ENCODE measurements around the gene SVOP. TPM values are rescaled to one million over a fixed set of nuclear protein-coding genes. Genes with fewer than 3 reads are reported as not detected.

Gene SVOP
- total and polyA plus RNA-seq, 4 donors = 0.10 TPM; not detected in 3

GRCh38 chr12:109065154-109065852 is 44.4 kb upstream of the SVOP start (continued):
- TF ChIP-seq CTCF (IDR thresholded peaks at IDR 0.05; ENCODE audit: low read depth, low read length, missing input control) (no peak), HNF4A (conservative IDR thresholded peaks at IDR 0.05) (peak; percentile 74 to 80), GABPA (IDR thresholded peaks at IDR 0.05 in 1 of 2, conservative IDR thresholded peaks at IDR 0.05 in 1 of 2) (peak in 1 of 2 donors; percentile 46), YY1 (IDR thresholded peaks at IDR 0.05) (peak; percentile 81)

- H3K4me1 ChIP-seq (ENCODE audit: control insufficient read depth in 4 of 4, insufficient read depth in 4 of 4, low read length in 3 of 4) = peaks cover 4 to 43% (median 22%) of the 10 kb centered on the region in 4 donors
- peaks cover 0 to 20% (median 12%) of the 10 kb centered on the region in 4 donors for H3K36me3 ChIP-seq (ENCODE audit: control insufficient read depth in 4 of 4, insufficient read depth in 3 of 4, low read depth in 1 of 4, low read length in 3 of 4)
- WGBS = 66% methylated on average over 3 of the region's 3 CpGs
- H3K9ac ChIP-seq (ENCODE audit: low read depth in 1 of 2, low read length in 2 of 2) = no peak overlapping the region
- no peak for DNase-seq (ENCODE audit: low spot score)
- H3K9me3 ChIP-seq (ENCODE audit: control insufficient read depth in 4 of 4, low read length in 3 of 4) = no peaks in the 10 kb centered on the region
- TF ChIP-seq MAX (IDR thresholded peaks at IDR 0.05) (peak; percentile 10), FOXA2 (IDR thresholded peaks at IDR 0.05) (no peak), RXRA (IDR thresholded peaks at IDR 0.05) (peak in 1 of 2 donors; percentile 24)
- H3K27ac ChIP-seq (ENCODE audit: low read depth in 1 of 2, low read length in 2 of 2) = no peak overlapping the region
- H3K4me3 ChIP-seq (ENCODE audit: low read depth in 1 of 3, low read length in 3 of 3) = no peak overlapping the region
- H3K27me3 ChIP-seq (ENCODE audit: control insufficient read depth in 4 of 4, insufficient read depth in 4 of 4, low read length in 3 of 4) = no peaks in the 10 kb centered on the region
Measured at GRCh38 chr12:109064143-109064542, 43.3 kb upstream of the SVOP start.

GRCh38 chr12:109058773-109059172 is 37.9 kb upstream of the SVOP start:
- H3K9me3 ChIP-seq (ENCODE audit: control insufficient read depth in 4 of 4, low read length in 3 of 4) = no peaks in the 10 kb centered on the region
- no peak for DNase-seq (ENCODE audit: low spot score)
- H3K36me3 ChIP-seq (ENCODE audit: control insufficient read depth in 4 of 4, insufficient read depth in 3 of 4, low read depth in 1 of 4, low read length in 3 of 4) = peaks cover 0 to 6% (median 2%) of the 10 kb centered on the region in 4 donors
- H3K27ac ChIP-seq (ENCODE audit: low read depth in 1 of 2, low read length in 2 of 2) = peak overlapping the region; percentile 46 to 63
- H3K4me3 ChIP-seq (ENCODE audit: low read depth in 1 of 3, low read length in 3 of 3) = no peak overlapping the region
- H3K9ac ChIP-seq (ENCODE audit: low read depth in 1 of 2, low read length in 2 of 2) = no peak overlapping the region
- no peaks in the 10 kb centered on the region for H3K27me3 ChIP-seq (ENCODE audit: control insufficient read depth in 4 of 4, insufficient read depth in 4 of 4, low read length in 3 of 4)
- H3K4me1 ChIP-seq (ENCODE audit: control insufficient read depth in 4 of 4, insufficient read depth in 4 of 4, low read length in 3 of 4) = peaks cover 2 to 46% (median 18%) of the 10 kb centered on the region in 4 donors
- TF ChIP-seq YY1 (IDR thresholded peaks at IDR 0.05) = peak; percentile 52
- no peak for TF ChIP-seq NR2F2 (IDR thresholded peaks at IDR 0.05)
- peak; percentile 22 for TF ChIP-seq MAX (IDR thresholded peaks at IDR 0.05)
- TF ChIP-seq SP1 (IDR thresholded peaks at IDR 0.05) = peak; percentile 31
- TF ChIP-seq ZBTB33 (IDR thresholded peaks at IDR 0.05) = no peak
- peak in 1 of 2 donors; percentile 38 for TF ChIP-seq JUND (IDR thresholded peaks at IDR 0.05)
- peak; percentile 35 to 68 for TF ChIP-seq HNF4A (conservative IDR thresholded peaks at IDR 0.05)
- peak; percentile 16 for TF ChIP-seq CTCF (IDR thresholded peaks at IDR 0.05; ENCODE audit: low read depth, low read length, missing input control)
- TF ChIP-seq RXRA (IDR thresholded peaks at IDR 0.05) = peak; percentile 33 to 60
- no peak for TF ChIP-seq FOXA2 (IDR thresholded peaks at IDR 0.05)
- peak; percentile 44 for TF ChIP-seq REST (IDR thresholded peaks at IDR 0.05)
- TF ChIP-seq RAD21 (IDR thresholded peaks at IDR 0.05) = peak; percentile 45 to 47
- 44% methylated on average over 6 of the region's 6 CpGs for WGBS
